GM15510 (cell line): ENCODE data around the gene AP1G1.

ENCODE experiments used
- POLR2A ChIP-seq: IDR thresholded peaks from 3 replicates; pipeline ENCODE4 v1.6.1; 2011; ENCODE audit warnings: borderline replicate concordance; ENCODE audit not compliant: insufficient read length; ENCODE audit errors: extremely low read depth

Gene AP1G1

GRCh38 chr16:71769222-71769621 is 39.4 kb downstream of the AP1G1 start:
- TF ChIP-seq POLR2A: no peak

DNA sequence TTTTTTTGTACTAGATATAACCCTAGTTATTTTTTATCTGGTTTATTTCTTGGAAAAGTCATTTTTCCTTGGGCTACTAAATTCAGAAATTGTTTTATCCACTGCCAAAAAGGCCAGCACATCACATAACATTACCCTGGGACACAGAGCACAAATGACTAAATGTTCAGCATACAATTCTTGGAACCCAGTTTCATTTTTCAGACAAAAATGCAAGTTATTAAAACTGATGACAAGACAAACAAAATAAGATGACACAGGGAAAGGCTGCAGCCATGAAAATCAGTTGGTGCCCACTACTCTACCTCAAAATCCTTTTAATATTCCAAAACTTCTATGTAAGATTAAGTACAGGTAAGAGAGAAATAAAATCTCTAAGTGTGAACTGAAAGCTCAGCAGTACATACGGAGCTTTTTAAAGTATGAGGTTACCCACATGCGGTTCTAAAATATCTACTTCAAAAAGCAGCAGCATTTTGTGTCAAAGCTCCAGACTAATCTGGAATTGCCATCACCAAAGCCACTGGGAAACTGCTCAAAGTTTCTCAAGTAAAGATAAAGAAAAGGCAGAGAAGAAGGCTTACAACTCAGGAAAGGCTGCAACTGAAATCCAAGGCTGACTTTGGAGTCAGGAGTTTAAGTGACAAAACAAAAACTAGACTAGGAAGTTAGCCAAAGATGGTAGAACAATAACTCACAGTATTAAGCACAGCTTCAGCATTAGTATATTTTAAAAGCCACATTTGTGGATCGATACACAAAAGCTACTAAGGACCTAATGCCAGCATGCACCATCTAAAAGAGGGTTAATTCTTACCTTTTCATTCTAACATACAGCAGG is 41.4 kb downstream of the AP1G1 start:
- no peak for TF ChIP-seq POLR2A

- TF ChIP-seq POLR2A: no peak
These were observed 46.4 kb downstream of the AP1G1 start for GRCh38 chr16:71762186-71762585.

DNA sequence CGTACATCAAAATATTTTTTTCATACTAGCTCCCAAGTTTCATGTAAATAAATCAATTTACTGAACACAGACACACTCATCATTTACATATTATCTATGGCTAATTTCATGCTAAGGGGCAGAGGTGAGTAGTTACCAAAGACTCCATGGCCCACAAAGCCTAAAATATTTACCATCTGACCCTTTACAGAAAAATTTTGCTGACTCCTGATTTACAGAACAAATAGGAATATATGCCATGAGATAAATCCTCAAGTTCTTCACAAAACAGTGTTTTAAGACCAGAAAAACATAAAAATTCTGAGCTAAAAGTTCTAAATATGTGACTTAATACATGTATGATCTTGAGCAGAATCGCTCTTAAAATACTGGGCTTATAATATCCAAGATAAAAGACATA is 47.5 kb downstream of the AP1G1 start:
- TF ChIP-seq POLR2A: no peak

DNA sequence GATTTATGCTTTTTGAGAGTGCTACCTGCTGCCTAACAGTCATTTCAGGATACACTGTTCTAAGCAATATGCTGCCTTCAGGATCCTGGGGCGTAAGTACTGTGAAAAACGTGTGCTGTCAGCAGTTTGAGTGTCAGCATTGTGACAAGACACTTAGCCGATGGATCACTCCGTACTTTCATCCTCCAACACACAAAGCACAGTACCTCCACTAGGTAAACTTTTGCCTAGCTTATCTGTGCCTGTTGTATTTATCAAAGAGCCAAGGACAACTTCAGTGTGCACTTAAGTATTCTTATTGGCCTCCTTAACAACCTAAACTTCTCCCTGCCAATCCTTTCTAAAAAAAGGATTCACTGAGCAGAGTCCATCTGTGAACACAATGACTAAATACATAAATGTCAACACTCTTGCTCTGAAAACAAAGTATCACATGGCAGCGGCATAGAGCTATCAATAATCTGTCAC is 50.3 kb downstream of the AP1G1 start:
- TF ChIP-seq POLR2A: no peak

- no peak for TF ChIP-seq POLR2A
These were observed 54.0 kb downstream of the AP1G1 start for GRCh38 chr16:71754652-71755051.

GRCh38 chr16:71754108-71754507 is 54.5 kb downstream of the AP1G1 start:
- no peak for TF ChIP-seq POLR2A

- TF ChIP-seq POLR2A: no peak
These were observed 60.4 kb downstream of the AP1G1 start for GRCh38 chr16:71748226-71748625.

- TF ChIP-seq POLR2A: no peak
These were observed 62.1 kb downstream of the AP1G1 start for GRCh38 chr16:71746442-71747046.

- no peak for TF ChIP-seq POLR2A
These were observed 69.8 kb downstream of the AP1G1 start for GRCh38 chr16:71738855-71739254.

GRCh38 chr16:71737501-71737900 is 71.1 kb downstream of the AP1G1 start:
- no peak for TF ChIP-seq POLR2A

DNA sequence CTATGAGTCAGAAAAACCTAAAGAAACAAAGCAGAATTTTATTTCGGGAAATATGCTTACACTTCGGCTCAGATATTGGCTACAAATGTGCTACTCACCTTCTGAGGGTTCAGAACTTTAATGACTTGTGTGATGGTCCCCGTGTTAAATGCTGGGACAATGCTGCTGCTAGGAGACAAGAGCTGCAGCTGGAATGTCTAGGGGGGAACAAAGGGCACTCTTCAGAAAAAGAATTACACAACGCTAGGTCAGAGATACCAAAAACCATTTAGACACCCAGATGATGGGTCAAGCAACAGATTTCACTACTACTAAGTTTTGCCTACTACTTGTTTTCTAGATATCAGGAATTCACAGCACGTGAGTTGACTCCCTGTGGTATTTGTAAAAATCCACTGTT is 74.1 kb downstream of the AP1G1 start:
- TF ChIP-seq POLR2A: no peak

DNA sequence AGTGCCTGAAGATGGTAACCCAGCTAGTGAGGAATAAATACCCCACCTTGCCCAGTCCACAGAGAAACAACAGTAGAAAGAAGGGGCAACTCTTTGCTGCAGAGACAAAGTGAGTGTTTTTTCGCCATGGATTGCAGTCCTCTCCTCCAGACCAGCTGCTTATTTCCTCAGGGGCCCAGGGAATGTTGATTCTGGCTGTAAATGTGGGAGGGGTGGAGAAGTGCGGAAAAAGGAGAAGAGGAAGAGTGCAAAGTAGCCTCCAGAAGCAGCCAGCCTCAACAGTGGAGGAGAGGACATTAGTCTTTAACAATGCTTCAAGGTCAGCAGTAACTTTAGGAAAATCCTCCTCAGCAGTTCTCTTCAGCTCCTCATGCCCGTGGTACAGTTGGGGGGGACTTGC is 76.0 kb downstream of the AP1G1 start:
- no peak for TF ChIP-seq POLR2A

GRCh38 chr16:71727551-71728324 is 80.9 kb downstream of the AP1G1 start:
- no peak for TF ChIP-seq POLR2A
